K562 (cell line): ENCODE results near the gene TUBA4B. TPM values are rescaled to one million over a fixed set of nuclear protein-coding genes. Genes with fewer than 3 reads are reported as not detected.

Experiments
- ARID2 ChIP-seq: fragments of 450-650 bp; IDR thresholded peaks from 2 replicates; pipeline ENCODE4 v1.6.1; 2017; ENCODE audit warnings: antibody characterized with exemption, mild to moderate bottlenecking
- BRD9 ChIP-seq: fragments of 450-650 bp; IDR thresholded peaks from 2 replicates; pipeline ENCODE4 v1.6.1; 2018; ENCODE audit warnings: low read depth; ENCODE audit not compliant: partially characterized antibody
- CTCF ChIP-seq, 3 experiments: IDR thresholded peaks in 2 of 3; conservative IDR thresholded peaks in 1 of 3; 2 replicates each; pipeline ENCODE4 v1.5.1; 2011 to 2012; ENCODE audit warnings: low read length in 3 of 3, mild to moderate bottlenecking in 3 of 3, control low read depth in 2 of 3, improper control_type of control experiment in 1 of 3, inconsistent platforms in 1 of 3, low read depth in 1 of 3, mixed read lengths in 1 of 3, moderate library complexity in 1 of 3; ENCODE audit not compliant: insufficient read depth in 2 of 3
- MAZ ChIP-seq, 2 experiments: fragments of 450-650 bp in 1 of 2; sonication (generic) in 1 of 2; formaldehyde crosslinking; IDR thresholded peaks in 1 of 2; conservative IDR thresholded peaks in 1 of 2; 2 replicates each; pipeline versions ENCODE4 v1.4.0 to v1.5.0; 2020; ENCODE audit warnings: mild to moderate bottlenecking in 1 of 2, missing genetic modification reagents in 1 of 2
- NR1H2 ChIP-seq: sonication (generic); formaldehyde crosslinking; IDR thresholded peaks from 2 replicates; pipeline ENCODE4 v1.4.0; 2020; ENCODE audit warnings: mild to moderate bottlenecking, missing genetic modification reagents
- NRF1 ChIP-seq, 2 experiments: fragments of 450-650 bp; IDR thresholded peaks in 1 of 2; conservative IDR thresholded peaks in 1 of 2; 2 replicates each; pipeline ENCODE4 v1.6.1; 2014; ENCODE audit warnings: mild to moderate bottlenecking in 2 of 2
- PHB2 ChIP-seq: fragments of 450-650 bp; IDR thresholded peaks from 2 replicates; pipeline ENCODE4 v1.6.1; 2017; ENCODE audit warnings: low read depth
- POLR2AphosphoS5 ChIP-seq: IDR thresholded peaks from 2 replicates; pipeline ENCODE4 v1.6.1; 2011; ENCODE audit warnings: mild to moderate bottlenecking, low read depth, low read length, moderate library complexity; ENCODE audit not compliant: control insufficient read depth, insufficient read depth
- SAFB ChIP-seq: fragments of 200-400 bp; formaldehyde crosslinking; IDR thresholded peaks from 2 replicates; pipeline ENCODE4 v1.6.1; 2017; ENCODE audit warnings: low read depth, low read length, borderline replicate concordance
- SMAD2 ChIP-seq: fragments of 150-350 bp; IDR thresholded peaks from 2 replicates; pipeline ENCODE4 v1.6.1; 2014; ENCODE audit warnings: low read depth, mild to moderate bottlenecking, low read length
- SMAD4 ChIP-seq: fragments of 250-450 bp; sonication (Bioruptor Pico); conservative IDR thresholded peaks from 2 replicates; pipeline ENCODE4 v1.8.0; 2021; ENCODE audit warnings: inconsistent platforms, mild to moderate bottlenecking, moderate library complexity
- SREBF1 ChIP-seq: fragments of 150-350 bp; IDR thresholded peaks from 2 replicates; pipeline ENCODE4 v1.6.1; 2014; ENCODE audit warnings: antibody characterized with exemption, low read depth, low read length, borderline replicate concordance
- TEAD4 ChIP-seq, 2 experiments: sonication (generic) in 1 of 2; formaldehyde crosslinking in 1 of 2; IDR thresholded peaks; 2 replicates each; pipeline versions ENCODE4 v1.6.1 to v1.8.0; 2012 to 2022; ENCODE audit warnings: borderline replicate concordance in 1 of 2, inconsistent platforms in 1 of 2, low read length in 1 of 2, mild to moderate bottlenecking in 1 of 2, missing genetic modification reagents in 1 of 2
- ZNF146 ChIP-seq: IDR thresholded peaks from one replicate; pipeline ENCODE4 v1.6.1; 2018; ENCODE audit warnings: missing compliant biosample characterization; ENCODE audit not compliant: unreplicated experiment
- ZNF609 ChIP-seq: sonication (generic); formaldehyde crosslinking; IDR thresholded peaks from 2 replicates; pipeline ENCODE4 v1.8.1; 2023; ENCODE audit warnings: missing genetic modification reagents, mild to moderate bottlenecking, borderline replicate concordance
- ZNF75A ChIP-seq: fragments of 450-650 bp; formaldehyde crosslinking; IDR thresholded peaks from 2 replicates; pipeline ENCODE4 v1.4.0; 2020; ENCODE audit warnings: mild to moderate bottlenecking
- polyA plus RNA-seq, 8 experiments: library from polyadenylated mRNA; depleted of rRNA in 4 of 8; stranded (reverse) in 5 of 8; unstranded in 3 of 8; fragments of >200 nt; fragmentation: Nextera tagmentation in 2 of 8; fragmentation: Illumina TruSeq in 1 of 8; extraction: Ambion mirVana in 2 of 8; extraction: Trizol in 1 of 8; gene quantifications; 2 replicates each; pipeline versions ENCODE4 v1.2.1 to v1.2.3, GENCODE V29; 2011 to 2014; ENCODE audit warnings: inconsistent platforms in 1 of 8, missing spikeins in 1 of 8
- total RNA-seq, 7 experiments: library from RNA; depleted of rRNA in 6 of 7; stranded (reverse); fragments of >200 nt in 6 of 7; fragmentation: Illumina TruSeq in 2 of 7; extraction: Trizol in 2 of 7; gene quantifications; 2 replicates each; pipeline versions ENCODE4 v1.2.1 to v1.2.3, GENCODE V29; 2011 to 2021; ENCODE audit warnings: low replicate concordance in 1 of 7
- TF ChIP-seq, protein P1 (sequence below): sonication (generic); IDR thresholded peaks from 2 replicates; pipeline ENCODE4 v1.6.1; 2016

Gene TUBA4B
- total and polyA plus RNA-seq, 9 of the 15 experiments (the other 6 are each of a cell fraction or from before 2014, with no cell fraction given), result 0.04 TPM; not detected in 8

DNA sequence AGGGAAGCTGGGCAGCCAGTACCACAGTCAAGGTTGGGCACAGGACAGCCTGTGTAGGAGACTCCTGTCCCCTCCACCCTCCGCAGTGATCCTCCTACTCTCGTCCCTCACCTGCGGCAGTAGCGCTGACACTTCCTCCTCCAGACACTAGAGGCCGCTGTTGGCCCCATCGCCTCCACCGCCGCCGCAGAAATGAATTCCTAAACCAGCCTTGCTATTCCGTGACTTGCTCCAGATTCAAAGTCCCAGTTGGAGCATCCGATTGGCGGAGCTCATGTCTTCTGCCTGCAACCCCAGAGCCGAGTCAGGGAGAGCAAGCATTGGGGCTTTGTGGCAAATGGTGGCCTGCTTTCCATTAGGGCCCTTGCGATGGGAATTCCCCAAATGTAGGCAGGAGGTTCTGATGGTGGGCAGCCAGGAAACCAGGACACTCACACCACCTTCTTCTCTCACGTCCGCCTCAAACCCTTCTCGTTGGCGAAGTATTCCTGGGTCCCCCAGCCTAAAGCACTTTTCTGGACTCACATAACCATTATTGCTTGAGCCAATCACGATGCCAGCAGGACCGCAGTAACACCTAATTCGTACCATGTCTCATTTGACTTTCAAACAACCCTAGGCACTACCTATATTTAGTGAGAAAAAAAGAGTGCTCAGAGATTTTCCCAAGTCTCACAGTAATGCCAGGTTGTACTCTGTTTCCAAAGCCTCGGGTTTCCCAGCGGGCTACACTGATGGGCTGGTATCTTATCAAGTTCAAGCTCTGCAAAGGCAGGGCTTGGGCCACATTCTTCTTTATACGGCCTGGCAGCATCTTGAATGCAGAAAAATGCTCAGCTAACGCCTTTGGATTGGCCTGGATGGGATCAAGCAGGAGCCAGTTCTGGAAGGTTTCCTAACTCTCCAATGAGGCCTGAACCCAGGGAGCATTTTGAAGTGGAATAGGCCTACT is 24.9 kb downstream of the TUBA4B start (continued):
- TF ChIP-seq SMAD4, result no peak
- TF ChIP-seq SAFB, result no peak
- 0 out of 4 replicates have a peak, but pooled peaks of 1 of the 2 experiments have one; percentile 34 for TF ChIP-seq NRF1 (conservative IDR thresholded peaks at IDR 0.05 in 1 of 2, IDR thresholded peaks at IDR 0.05 in 1 of 2)
- TF ChIP-seq NR1H2 (CRISPR knock-in tag), result no peak
- TF ChIP-seq MAZ (CRISPR knock-in tag; conservative IDR thresholded peaks at IDR 0.05 in 1 of 2, IDR thresholded peaks at IDR 0.05 in 1 of 2), result 0 out of 4 replicates have a peak, but pooled peaks of 1 of the 2 experiments have one; percentile 41
- no peak for TF ChIP-seq ZNF609 (CRISPR knock-in tag)
- TF ChIP-seq CTCF (IDR thresholded peaks at IDR 0.05 in 2 of 3, conservative IDR thresholded peaks at IDR 0.05 in 1 of 3; ENCODE audit: insufficient read depth in 2 of 3, low read depth in 1 of 3, low read length in 3 of 3), result peak; percentile 84 to 95 (median 87)
- no peak for TF ChIP-seq ZNF75A (CRISPR knock-in tag)
- peak; percentile 67 for TF ChIP-seq BRD9
- TF ChIP-seq POLR2AphosphoS5, result no peak
- TF ChIP-seq SMAD2, result no peak
- TF ChIP-seq TEAD4 (IDR thresholded peaks at IDR 0.05; ENCODE audit: low read length), result no peak
- no peak for TF ChIP-seq TEAD4 (CRISPR knock-in tag; IDR thresholded peaks at IDR 0.05; ENCODE audit: borderline replicate concordance)
- TF ChIP-seq ARID2, result 0 out of 2 replicates have a peak, but pooled peaks have one; percentile 6
- no peak for TF ChIP-seq ZNF146
- TF ChIP-seq PHB2, result no peak
- no peak for TF ChIP-seq SREBF1
- TF ChIP-seq, protein P1, sequence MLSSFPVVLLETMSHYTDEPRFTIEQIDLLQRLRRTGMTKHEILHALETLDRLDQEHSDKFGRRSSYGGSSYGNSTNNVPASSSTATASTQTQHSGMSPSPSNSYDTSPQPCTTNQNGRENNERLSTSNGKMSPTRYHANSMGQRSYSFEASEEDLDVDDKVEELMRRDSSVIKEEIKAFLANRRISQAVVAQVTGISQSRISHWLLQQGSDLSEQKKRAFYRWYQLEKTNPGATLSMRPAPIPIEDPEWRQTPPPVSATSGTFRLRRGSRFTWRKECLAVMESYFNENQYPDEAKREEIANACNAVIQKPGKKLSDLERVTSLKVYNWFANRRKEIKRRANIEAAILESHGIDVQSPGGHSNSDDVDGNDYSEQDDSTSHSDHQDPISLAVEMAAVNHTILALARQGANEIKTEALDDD, result 0 out of 2 replicates have a peak, but pooled peaks have one; percentile 36
